ENCODE data around the gene PRKG1. TPM values are rescaled to one million over a fixed set of nuclear protein-coding genes. Genes with fewer than 3 reads are reported as not detected.
A peak's percentile ranks its signal among the peaks of the same experiment; 100 is the strongest.

The PRKG1 gene
- total RNA-seq, 1 experiment from 2014 or later: 16.5 TPM

DNA sequence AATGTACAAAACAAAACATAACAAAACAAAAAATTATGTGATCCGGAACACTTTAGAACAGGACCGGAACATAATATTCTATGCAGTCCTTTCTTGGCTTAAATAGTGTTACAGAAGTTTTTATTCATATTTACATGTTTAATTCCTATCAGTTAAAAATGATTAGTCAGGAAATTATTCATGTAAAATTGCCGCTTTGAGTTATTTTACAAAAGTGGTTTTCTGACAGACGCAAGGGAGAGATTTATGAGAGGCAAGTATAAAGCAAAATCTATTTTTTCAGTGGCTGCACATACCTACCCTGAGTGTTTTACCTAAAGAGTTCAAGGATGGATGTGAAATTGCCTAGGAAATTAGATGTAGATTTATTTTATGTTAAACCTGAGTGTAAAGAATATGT lies 1009.1 kb downstream of the PRKG1 start (continued):
- TF ChIP-seq, protein P1, sequence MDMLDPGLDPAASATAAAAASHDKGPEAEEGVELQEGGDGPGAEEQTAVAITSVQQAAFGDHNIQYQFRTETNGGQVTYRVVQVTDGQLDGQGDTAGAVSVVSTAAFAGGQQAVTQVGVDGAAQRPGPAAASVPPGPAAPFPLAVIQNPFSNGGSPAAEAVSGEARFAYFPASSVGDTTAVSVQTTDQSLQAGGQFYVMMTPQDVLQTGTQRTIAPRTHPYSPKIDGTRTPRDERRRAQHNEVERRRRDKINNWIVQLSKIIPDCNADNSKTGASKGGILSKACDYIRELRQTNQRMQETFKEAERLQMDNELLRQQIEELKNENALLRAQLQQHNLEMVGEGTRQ (CRISPR knock-in tag; IDR thresholded peaks at IDR 0.05): no peak
- no peak for TF ChIP-seq SOX15 (CRISPR knock-in tag; IDR thresholded peaks at IDR 0.05)
- no peak for TF ChIP-seq ZNF219 (CRISPR knock-in tag; IDR thresholded peaks at IDR 0.05; ENCODE audit: borderline replicate concordance)
- TF ChIP-seq ELF4 (CRISPR knock-in tag; IDR thresholded peaks at IDR 0.05; ENCODE audit: low read depth): no peak
- TF ChIP-seq TEAD1 (CRISPR knock-in tag; IDR thresholded peaks at IDR 0.05): no peak
- TF ChIP-seq, protein P2, sequence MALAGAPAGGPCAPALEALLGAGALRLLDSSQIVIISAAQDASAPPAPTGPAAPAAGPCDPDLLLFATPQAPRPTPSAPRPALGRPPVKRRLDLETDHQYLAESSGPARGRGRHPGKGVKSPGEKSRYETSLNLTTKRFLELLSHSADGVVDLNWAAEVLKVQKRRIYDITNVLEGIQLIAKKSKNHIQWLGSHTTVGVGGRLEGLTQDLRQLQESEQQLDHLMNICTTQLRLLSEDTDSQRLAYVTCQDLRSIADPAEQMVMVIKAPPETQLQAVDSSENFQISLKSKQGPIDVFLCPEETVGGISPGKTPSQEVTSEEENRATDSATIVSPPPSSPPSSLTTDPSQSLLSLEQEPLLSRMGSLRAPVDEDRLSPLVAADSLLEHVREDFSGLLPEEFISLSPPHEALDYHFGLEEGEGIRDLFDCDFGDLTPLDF (CRISPR knock-in tag; IDR thresholded peaks at IDR 0.05): no peak
- TF ChIP-seq, protein P3, sequence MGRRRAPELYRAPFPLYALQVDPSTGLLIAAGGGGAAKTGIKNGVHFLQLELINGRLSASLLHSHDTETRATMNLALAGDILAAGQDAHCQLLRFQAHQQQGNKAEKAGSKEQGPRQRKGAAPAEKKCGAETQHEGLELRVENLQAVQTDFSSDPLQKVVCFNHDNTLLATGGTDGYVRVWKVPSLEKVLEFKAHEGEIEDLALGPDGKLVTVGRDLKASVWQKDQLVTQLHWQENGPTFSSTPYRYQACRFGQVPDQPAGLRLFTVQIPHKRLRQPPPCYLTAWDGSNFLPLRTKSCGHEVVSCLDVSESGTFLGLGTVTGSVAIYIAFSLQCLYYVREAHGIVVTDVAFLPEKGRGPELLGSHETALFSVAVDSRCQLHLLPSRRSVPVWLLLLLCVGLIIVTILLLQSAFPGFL (CRISPR knock-in tag; IDR thresholded peaks at IDR 0.05; ENCODE audit: borderline replicate concordance): no peak
- TF ChIP-seq, protein P4, sequence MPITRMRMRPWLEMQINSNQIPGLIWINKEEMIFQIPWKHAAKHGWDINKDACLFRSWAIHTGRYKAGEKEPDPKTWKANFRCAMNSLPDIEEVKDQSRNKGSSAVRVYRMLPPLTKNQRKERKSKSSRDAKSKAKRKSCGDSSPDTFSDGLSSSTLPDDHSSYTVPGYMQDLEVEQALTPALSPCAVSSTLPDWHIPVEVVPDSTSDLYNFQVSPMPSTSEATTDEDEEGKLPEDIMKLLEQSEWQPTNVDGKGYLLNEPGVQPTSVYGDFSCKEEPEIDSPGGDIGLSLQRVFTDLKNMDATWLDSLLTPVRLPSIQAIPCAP (CRISPR knock-in tag; IDR thresholded peaks at IDR 0.05): no peak
- TF ChIP-seq NR1H2 (CRISPR knock-in tag; IDR thresholded peaks at IDR 0.05): no peak
- TF ChIP-seq NR2C2 (CRISPR knock-in tag; IDR thresholded peaks at IDR 0.05): no peak

DNA sequence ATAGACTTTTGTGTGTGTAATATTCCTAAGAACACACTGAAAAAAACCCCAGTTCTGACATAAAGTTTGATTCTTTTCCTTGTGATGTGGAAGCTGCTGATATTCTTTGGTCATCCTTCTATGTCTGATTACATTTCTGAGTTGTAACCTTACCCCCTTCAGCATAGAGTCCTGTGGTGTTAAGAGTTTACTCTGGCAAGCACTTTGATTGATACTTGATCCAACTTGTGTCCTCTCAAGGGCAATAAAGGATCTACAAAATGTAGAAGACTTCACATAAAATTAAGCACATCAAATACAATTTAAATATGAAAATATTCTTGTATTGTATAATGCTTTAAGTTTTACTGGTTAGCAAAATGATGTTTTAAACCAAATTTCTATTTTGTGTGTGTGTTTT lies 1018.1 kb downstream of the PRKG1 start:
- ATAC-seq: peak; percentile 51; the same call in 1 of the 2 replicates

More for the DNA sequence above, 1018.1 kb downstream of the PRKG1 start:
- ChIA-PET CTCF (no interaction called here), POLR2A (no interaction called here)
- Mint-ChIP-seq H3K27me3 (ENCODE audit: low read depth) (no peaks in the 10 kb centered on the region), H3K4me3 (no peak overlapping the region), H3K9me3 (peaks cover 11% of the 10 kb centered on the region), H3K4me1 (peaks cover 42% of the 10 kb centered on the region), H3K36me3 (peaks cover 4% of the 10 kb centered on the region; the same call in 1 of the 2 replicates), H3K27ac (no peak overlapping the region)
- DNase-seq (ENCODE audit: low spot score): no peak
- TF ChIP-seq, protein P5, sequence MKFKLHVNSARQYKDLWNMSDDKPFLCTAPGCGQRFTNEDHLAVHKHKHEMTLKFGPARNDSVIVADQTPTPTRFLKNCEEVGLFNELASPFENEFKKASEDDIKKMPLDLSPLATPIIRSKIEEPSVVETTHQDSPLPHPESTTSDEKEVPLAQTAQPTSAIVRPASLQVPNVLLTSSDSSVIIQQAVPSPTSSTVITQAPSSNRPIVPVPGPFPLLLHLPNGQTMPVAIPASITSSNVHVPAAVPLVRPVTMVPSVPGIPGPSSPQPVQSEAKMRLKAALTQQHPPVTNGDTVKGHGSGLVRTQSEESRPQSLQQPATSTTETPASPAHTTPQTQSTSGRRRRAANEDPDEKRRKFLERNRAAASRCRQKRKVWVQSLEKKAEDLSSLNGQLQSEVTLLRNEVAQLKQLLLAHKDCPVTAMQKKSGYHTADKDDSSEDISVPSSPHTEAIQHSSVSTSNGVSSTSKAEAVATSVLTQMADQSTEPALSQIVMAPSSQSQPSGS (CRISPR knock-in tag; IDR thresholded peaks at IDR 0.05; ENCODE audit: borderline replicate concordance, low read depth): no peak
- TF ChIP-seq ZNF416 (CRISPR knock-in tag; IDR thresholded peaks at IDR 0.05) (no peak), ZNF121 (CRISPR knock-in tag; IDR thresholded peaks at IDR 0.05) (no peak), E2F4 (CRISPR knock-in tag; IDR thresholded peaks at IDR 0.05; ENCODE audit: borderline replicate concordance, low read depth) (no peak), NFYB (CRISPR knock-in tag; conservative IDR thresholded peaks at IDR 0.05; ENCODE audit: low read depth) (no peak), ELF4 (CRISPR knock-in tag; IDR thresholded peaks at IDR 0.05; ENCODE audit: low read depth) (no peak), GRHL2 (CRISPR knock-in tag; IDR thresholded peaks at IDR 0.05; ENCODE audit: insufficient replicate concordance, severe bottlenecking) (no peak), SOX15 (CRISPR knock-in tag; IDR thresholded peaks at IDR 0.05) (no peak)
- TF ChIP-seq, protein P6, sequence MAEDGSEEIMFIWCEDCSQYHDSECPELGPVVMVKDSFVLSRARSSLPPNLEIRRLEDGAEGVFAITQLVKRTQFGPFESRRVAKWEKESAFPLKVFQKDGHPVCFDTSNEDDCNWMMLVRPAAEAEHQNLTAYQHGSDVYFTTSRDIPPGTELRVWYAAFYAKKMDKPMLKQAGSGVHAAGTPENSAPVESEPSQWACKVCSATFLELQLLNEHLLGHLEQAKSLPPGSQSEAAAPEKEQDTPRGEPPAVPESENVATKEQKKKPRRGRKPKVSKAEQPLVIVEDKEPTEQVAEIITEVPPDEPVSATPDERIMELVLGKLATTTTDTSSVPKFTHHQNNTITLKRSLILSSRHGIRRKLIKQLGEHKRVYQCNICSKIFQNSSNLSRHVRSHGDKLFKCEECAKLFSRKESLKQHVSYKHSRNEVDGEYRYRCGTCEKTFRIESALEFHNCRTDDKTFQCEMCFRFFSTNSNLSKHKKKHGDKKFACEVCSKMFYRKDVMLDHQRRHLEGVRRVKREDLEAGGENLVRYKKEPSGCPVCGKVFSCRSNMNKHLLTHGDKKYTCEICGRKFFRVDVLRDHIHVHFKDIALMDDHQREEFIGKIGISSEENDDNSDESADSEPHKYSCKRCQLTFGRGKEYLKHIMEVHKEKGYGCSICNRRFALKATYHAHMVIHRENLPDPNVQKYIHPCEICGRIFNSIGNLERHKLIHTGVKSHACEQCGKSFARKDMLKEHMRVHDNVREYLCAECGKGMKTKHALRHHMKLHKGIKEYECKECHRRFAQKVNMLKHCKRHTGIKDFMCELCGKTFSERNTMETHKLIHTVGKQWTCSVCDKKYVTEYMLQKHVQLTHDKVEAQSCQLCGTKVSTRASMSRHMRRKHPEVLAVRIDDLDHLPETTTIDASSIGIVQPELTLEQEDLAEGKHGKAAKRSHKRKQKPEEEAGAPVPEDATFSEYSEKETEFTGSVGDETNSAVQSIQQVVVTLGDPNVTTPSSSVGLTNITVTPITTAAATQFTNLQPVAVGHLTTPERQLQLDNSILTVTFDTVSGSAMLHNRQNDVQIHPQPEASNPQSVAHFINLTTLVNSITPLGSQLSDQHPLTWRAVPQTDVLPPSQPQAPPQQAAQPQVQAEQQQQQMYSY (CRISPR knock-in tag; IDR thresholded peaks at IDR 0.05): no peak

Data from WTC11 (cell line).